ENCODE measurements around the gene ABCB4.
A peak's percentile ranks its signal among the peaks of the same experiment; 100 is the strongest.

ABCB4 gene

DNA sequence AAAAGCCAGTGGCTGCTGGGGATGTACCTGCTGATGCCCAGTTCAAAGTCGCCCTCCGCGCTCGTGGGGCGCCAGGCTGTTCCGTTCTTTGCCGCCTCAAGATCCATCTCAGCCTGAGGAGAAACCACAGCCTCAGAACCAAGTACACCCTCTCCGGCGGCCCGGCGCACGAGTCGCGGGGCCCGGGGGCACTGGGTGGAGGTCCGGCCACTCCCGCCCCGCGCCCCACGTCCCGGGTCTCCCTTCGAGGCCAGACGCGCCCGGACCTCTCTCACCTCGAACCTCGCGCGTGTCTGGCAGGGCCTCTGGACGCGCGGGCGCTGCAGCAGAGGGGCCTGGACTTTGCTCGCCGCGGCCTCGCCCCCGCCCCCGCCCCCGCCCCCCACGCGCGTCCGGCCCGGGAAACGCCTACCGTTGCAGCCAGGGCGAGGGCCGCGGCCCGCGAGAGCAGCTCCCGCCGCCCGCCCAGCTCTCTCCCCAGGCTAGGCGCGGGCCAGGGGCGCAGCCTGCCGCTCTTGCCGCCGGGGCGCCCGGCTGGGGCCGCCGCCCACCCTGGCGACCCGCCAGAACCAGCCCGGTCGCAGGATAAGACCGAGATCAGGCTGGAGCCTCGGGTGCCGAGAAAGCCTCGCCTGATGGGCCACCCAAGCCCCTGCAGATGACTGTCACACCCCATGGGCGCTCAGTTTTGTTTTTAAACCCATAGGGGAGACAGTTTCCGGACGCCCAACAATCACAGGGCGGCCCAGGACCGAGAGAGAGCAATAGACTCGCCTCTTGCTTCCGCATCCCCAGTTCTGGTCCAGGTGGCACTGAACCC lies at the start of gene ABCB4:
TSS of gene ABCB4 (minus strand) at position 322 of the 820 bp plus-strand sequence. CDS start at position 107, 215 bp downstream.
- Histone ChIP-seq H3K27me3 (ENCODE audit: insufficient read depth, low read length, poor library complexity, severe bottlenecking) (no peaks in the 10 kb centered on the region), H3K9ac (ENCODE audit: low read depth, low read length, poor library complexity, severe bottlenecking) (no peak within 1 kb of the TSS), H3K4me1 (ENCODE audit: insufficient read depth, low read length, poor library complexity, severe bottlenecking) (no peaks in the 10 kb centered on the region), H2AFZ (ENCODE audit: low read length) (no peak within 1 kb of the TSS; the same call in 1 of the 2 replicates), H3K79me2 (ENCODE audit: insufficient read depth, low read length) (no peaks in the 10 kb centered on the region), H4K20me1 (ENCODE audit: insufficient read depth, low read length, poor library complexity, severe bottlenecking) (no peaks in the 10 kb centered on the region), H3F3A (ENCODE audit: low read depth) (no peaks in the 10 kb centered on the region), H3K4me3 (ENCODE audit: low read length, poor library complexity, severe bottlenecking) (no peak within 1 kb of the TSS), H3K4me2 (ENCODE audit: low read depth, low read length, poor library complexity, severe bottlenecking) (peak within 1 kb of the TSS; percentile 17), H3K9me3 (ENCODE audit: insufficient read depth, low read depth, low read length) (no peaks in the 10 kb centered on the region), H3K9me2 (replicated peaks; ENCODE audit: low read depth, low read length) (no peaks in the 10 kb centered on the region), H3K36me3 (ENCODE audit: insufficient read depth, low read length) (no peaks in the 10 kb centered on the region)
- TF ChIP-seq, protein P1, sequence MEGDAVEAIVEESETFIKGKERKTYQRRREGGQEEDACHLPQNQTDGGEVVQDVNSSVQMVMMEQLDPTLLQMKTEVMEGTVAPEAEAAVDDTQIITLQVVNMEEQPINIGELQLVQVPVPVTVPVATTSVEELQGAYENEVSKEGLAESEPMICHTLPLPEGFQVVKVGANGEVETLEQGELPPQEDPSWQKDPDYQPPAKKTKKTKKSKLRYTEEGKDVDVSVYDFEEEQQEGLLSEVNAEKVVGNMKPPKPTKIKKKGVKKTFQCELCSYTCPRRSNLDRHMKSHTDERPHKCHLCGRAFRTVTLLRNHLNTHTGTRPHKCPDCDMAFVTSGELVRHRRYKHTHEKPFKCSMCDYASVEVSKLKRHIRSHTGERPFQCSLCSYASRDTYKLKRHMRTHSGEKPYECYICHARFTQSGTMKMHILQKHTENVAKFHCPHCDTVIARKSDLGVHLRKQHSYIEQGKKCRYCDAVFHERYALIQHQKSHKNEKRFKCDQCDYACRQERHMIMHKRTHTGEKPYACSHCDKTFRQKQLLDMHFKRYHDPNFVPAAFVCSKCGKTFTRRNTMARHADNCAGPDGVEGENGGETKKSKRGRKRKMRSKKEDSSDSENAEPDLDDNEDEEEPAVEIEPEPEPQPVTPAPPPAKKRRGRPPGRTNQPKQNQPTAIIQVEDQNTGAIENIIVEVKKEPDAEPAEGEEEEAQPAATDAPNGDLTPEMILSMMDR (conservative IDR thresholded peaks at IDR 0.05; ENCODE audit: low read length), result no peak
- no peak for TF ChIP-seq EZH2phosphoT487 (IDR thresholded peaks at IDR 0.05; ENCODE audit: borderline replicate concordance)

DNA sequence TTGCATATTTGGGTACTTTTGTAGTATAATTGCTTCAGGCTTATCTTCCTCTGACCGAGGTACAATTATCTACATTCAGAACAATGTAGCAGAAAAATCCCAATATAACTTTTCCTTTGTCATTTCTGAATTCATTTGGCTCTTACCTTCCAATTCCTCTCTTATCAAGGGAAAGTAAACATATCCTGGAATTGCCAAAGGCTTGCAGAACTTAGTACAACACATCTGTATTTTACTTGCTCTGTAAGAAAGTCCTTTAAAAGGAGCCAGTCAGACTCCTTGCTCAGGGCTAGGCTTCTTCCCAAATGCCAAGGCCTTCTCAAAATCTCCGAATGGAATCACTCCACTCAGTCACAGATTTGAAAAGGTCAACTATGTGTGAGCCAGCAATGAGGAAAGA lies 43.3 kb upstream of the ABCB4 start:
- no peak overlapping the region for H3K9ac ChIP-seq (ENCODE audit: low read depth, low read length, poor library complexity, severe bottlenecking)
- no peaks in the 10 kb centered on the region for H3K9me3 ChIP-seq (ENCODE audit: insufficient read depth, low read depth, low read length)
- no peaks in the 10 kb centered on the region for H3F3A ChIP-seq (ENCODE audit: low read depth)
- no peak overlapping the region for H2AFZ ChIP-seq (ENCODE audit: low read length)
- no peaks in the 10 kb centered on the region for H4K20me1 ChIP-seq (ENCODE audit: insufficient read depth, low read length, poor library complexity, severe bottlenecking)
- no peak for TF ChIP-seq EZH2phosphoT487 (IDR thresholded peaks at IDR 0.05; ENCODE audit: borderline replicate concordance)
- TF ChIP-seq, protein P1 (conservative IDR thresholded peaks at IDR 0.05; ENCODE audit: low read length), result no peak
- no peak overlapping the region for H3K4me3 ChIP-seq (ENCODE audit: low read length, poor library complexity, severe bottlenecking)
- no peaks in the 10 kb centered on the region for H3K4me1 ChIP-seq (ENCODE audit: insufficient read depth, low read length, poor library complexity, severe bottlenecking)
- no peaks in the 10 kb centered on the region for H3K79me2 ChIP-seq (ENCODE audit: insufficient read depth, low read length)
- H3K9me2 ChIP-seq (replicated peaks; ENCODE audit: low read depth, low read length), result no peaks in the 10 kb centered on the region
- no peaks in the 10 kb centered on the region for H3K36me3 ChIP-seq (ENCODE audit: insufficient read depth, low read length)
- no peak overlapping the region for H3K4me2 ChIP-seq (ENCODE audit: low read depth, low read length, poor library complexity, severe bottlenecking)
- no peaks in the 10 kb centered on the region for H3K27me3 ChIP-seq (ENCODE audit: insufficient read depth, low read length, poor library complexity, severe bottlenecking)

DNA sequence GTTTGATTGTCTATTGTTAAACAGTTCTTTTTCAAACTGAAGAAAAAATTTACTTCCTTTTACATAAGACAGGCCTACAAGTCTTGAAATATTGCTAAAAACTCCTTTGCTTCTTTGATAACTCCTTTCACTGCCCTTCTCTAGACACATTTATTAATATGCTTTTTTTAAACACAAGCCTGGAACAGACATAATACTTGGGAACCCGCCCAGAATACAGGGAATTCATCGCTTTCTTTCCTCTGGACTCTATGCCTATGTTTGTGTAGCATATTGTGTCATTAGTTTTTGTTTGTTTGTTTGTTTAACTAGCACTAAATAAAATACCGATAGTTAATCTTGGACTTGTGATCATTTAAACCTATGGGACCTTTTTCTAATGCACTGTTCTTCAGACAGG lies 42.4 kb upstream of the ABCB4 start:
- Histone ChIP-seq H3K9ac (ENCODE audit: low read depth, low read length, poor library complexity, severe bottlenecking) (no peak overlapping the region), H3K9me2 (replicated peaks; ENCODE audit: low read depth, low read length) (no peaks in the 10 kb centered on the region), H2AFZ (ENCODE audit: low read length) (no peak overlapping the region), H3K4me2 (ENCODE audit: low read depth, low read length, poor library complexity, severe bottlenecking) (no peak overlapping the region), H3F3A (ENCODE audit: low read depth) (no peaks in the 10 kb centered on the region), H3K4me3 (ENCODE audit: low read length, poor library complexity, severe bottlenecking) (no peak overlapping the region), H3K27me3 (ENCODE audit: insufficient read depth, low read length, poor library complexity, severe bottlenecking) (no peaks in the 10 kb centered on the region), H4K20me1 (ENCODE audit: insufficient read depth, low read length, poor library complexity, severe bottlenecking) (no peaks in the 10 kb centered on the region), H3K4me1 (ENCODE audit: insufficient read depth, low read length, poor library complexity, severe bottlenecking) (no peaks in the 10 kb centered on the region), H3K36me3 (ENCODE audit: insufficient read depth, low read length) (no peaks in the 10 kb centered on the region), H3K79me2 (ENCODE audit: insufficient read depth, low read length) (no peaks in the 10 kb centered on the region), H3K9me3 (ENCODE audit: insufficient read depth, low read depth, low read length) (no peaks in the 10 kb centered on the region)
- TF ChIP-seq EZH2phosphoT487 (IDR thresholded peaks at IDR 0.05; ENCODE audit: borderline replicate concordance), result no peak
- TF ChIP-seq, protein P1 (conservative IDR thresholded peaks at IDR 0.05; ENCODE audit: low read length), result no peak
